H1 (cell line): Measurements from ENCODE around the gene HAND1.

Experiments
- CTCF ChIP-seq, 3 experiments: IDR thresholded peaks; 1 replicate in 2 of 3; 2 replicates in 1 of 3; pipeline versions ENCODE4 v1.5.1 to v1.6.1; 2011; ENCODE audit warnings: low read length in 3 of 3, mild to moderate bottlenecking in 3 of 3, inconsistent platforms in 2 of 3, low read depth in 1 of 3, moderate library complexity in 1 of 3; ENCODE audit not compliant: insufficient read depth in 1 of 3; ENCODE audit errors: control extremely low read depth in 1 of 3
- NRF1 ChIP-seq: IDR thresholded peaks from 2 replicates; pipeline ENCODE4 v1.6.1; 2011; ENCODE audit warnings: mild to moderate bottlenecking, low read depth, low read length, improper control_type of control experiment

- TF ChIP-seq NRF1 (no peak), CTCF (IDR thresholded peaks at IDR 0.05; ENCODE audit: control extremely low read depth in 1 of 3, insufficient read depth in 1 of 3, low read depth in 1 of 3, low read length in 3 of 3) (no peak)
Measured at GRCh38 chr5:154511984-154512383, 34.0 kb upstream of the HAND1 start.
